Measurements from ENCODE around the gene LTBP1.
"Not testable (repeated sequence)": the region's sequence is repeated elsewhere in the genome, so short reads cannot be mapped to it uniquely, and the experiment has no call there.

Gene LTBP1

GRCh38 chr2:33369191-33369590, 422.4 kb downstream of the LTBP1 start:
- DNase-seq (ENCODE audit: low read depth in 2 of 3, low spot score in 2 of 3) = no peak

GRCh38 chr2:33370636-33371265, 424.0 kb downstream of the LTBP1 start:
- DNase-seq (ENCODE audit: low read depth in 2 of 3, low spot score in 2 of 3) = no peak

GRCh38 chr2:33371304-33372090, 424.7 kb downstream of the LTBP1 start:
- no peak for DNase-seq (ENCODE audit: low read depth in 2 of 3, low spot score in 2 of 3)

GRCh38 chr2:33372940-33373553, 426.3 kb downstream of the LTBP1 start:
- no peak for DNase-seq (ENCODE audit: low read depth in 2 of 3, low spot score in 2 of 3)

GRCh38 chr2:33373986-33374385, 427.2 kb downstream of the LTBP1 start:
- DNase-seq (ENCODE audit: low read depth in 2 of 3, low spot score in 2 of 3) = no peak

GRCh38 chr2:33375054-33375453, 428.3 kb downstream of the LTBP1 start:
- DNase-seq (ENCODE audit: low read depth in 2 of 3, low spot score in 2 of 3) = no peak

GRCh38 chr2:33377048-33377447, 430.3 kb downstream of the LTBP1 start:
- no peak for DNase-seq (ENCODE audit: low read depth in 2 of 3, low spot score in 2 of 3)

- DNase-seq (ENCODE audit: low read depth in 2 of 3, low spot score in 2 of 3) = no peak
Measured at GRCh38 chr2:33378556-33379210, 431.9 kb downstream of the LTBP1 start.

- DNase-seq (ENCODE audit: low read depth in 2 of 3, low spot score in 2 of 3) = no peak
Measured at GRCh38 chr2:33380001-33380609, 433.4 kb downstream of the LTBP1 start.

GRCh38 chr2:33380719-33381118, 434.0 kb downstream of the LTBP1 start:
- no peak for DNase-seq (ENCODE audit: low read depth in 2 of 3, low spot score in 2 of 3)

GRCh38 chr2:33381301-33381858, 434.6 kb downstream of the LTBP1 start:
- no peak for DNase-seq (ENCODE audit: low read depth in 2 of 3, low spot score in 2 of 3)

- no peak for DNase-seq (ENCODE audit: low read depth in 2 of 3, low spot score in 2 of 3)
Measured at GRCh38 chr2:33383855-33384598, 437.3 kb downstream of the LTBP1 start.

- no peak for DNase-seq (ENCODE audit: low read depth in 2 of 3, low spot score in 2 of 3)
Measured at GRCh38 chr2:33384599-33384961, 437.8 kb downstream of the LTBP1 start.

GRCh38 chr2:33388996-33389395, 442.2 kb downstream of the LTBP1 start:
- no peak for DNase-seq (ENCODE audit: low read depth in 2 of 3, low spot score in 2 of 3)

- not testable (repeated sequence) for DNase-seq (ENCODE audit: low read depth in 2 of 3, low spot score in 2 of 3)
Measured at GRCh38 chr2:33389695-33390094, 442.9 kb downstream of the LTBP1 start.

GRCh38 chr2:33391529-33392255, 444.9 kb downstream of the LTBP1 start:
- DNase-seq (ENCODE audit: low read depth in 2 of 3, low spot score in 2 of 3) = no peak

GRCh38 chr2:33392366-33392765, 445.6 kb downstream of the LTBP1 start:
- no peak for DNase-seq (ENCODE audit: low read depth in 2 of 3, low spot score in 2 of 3)

GRCh38 chr2:33395034-33395433, 448.3 kb downstream of the LTBP1 start:
- DNase-seq (ENCODE audit: low read depth in 2 of 3, low spot score in 2 of 3) = no peak

GRCh38 chr2:33395655-33396249, 449.0 kb downstream of the LTBP1 start:
- peak in 2 of 3 experiments; percentile 10 to 12 for DNase-seq (ENCODE audit: low read depth in 2 of 3, low spot score in 2 of 3)
